ENCODE results near the gene RAI2. TPM values are rescaled to one million over a fixed set of nuclear protein-coding genes. Genes with fewer than 3 reads are reported as not detected.

Gene RAI2
- total RNA-seq, 1 donor from 2014 or later, result 0.63 TPM

GRCh38 chrX:17830211-17830610, 30.9 kb downstream of the RAI2 start:
- DNase-seq (ENCODE audit: low read depth, low spot score), result no peak
- Mint-ChIP-seq H3K36me3 (ENCODE audit: low read depth) (peaks cover 3% of the 10 kb centered on the region), H3K4me3 (no peak overlapping the region), H3K4me1 (peaks cover 9% of the 10 kb centered on the region), H3K9me3 (peaks cover 10% of the 10 kb centered on the region), H3K27me3 (ENCODE audit: low read depth) (peaks cover 2% of the 10 kb centered on the region), H3K27ac (ENCODE audit: unreplicated experiment) (no peak overlapping the region)
- no peak for TF ChIP-seq CTCF (conservative IDR thresholded peaks at IDR 0.05)

GRCh38 chrX:17829566-17829965, 31.5 kb downstream of the RAI2 start:
- Mint-ChIP-seq H3K4me3 (no peak overlapping the region), H3K27me3 (ENCODE audit: low read depth) (peaks cover 2% of the 10 kb centered on the region), H3K27ac (ENCODE audit: unreplicated experiment) (no peak overlapping the region), H3K4me1 (peaks cover 2% of the 10 kb centered on the region), H3K36me3 (ENCODE audit: low read depth) (peaks cover 3% of the 10 kb centered on the region), H3K9me3 (peaks cover 10% of the 10 kb centered on the region)
- no peak for TF ChIP-seq CTCF (conservative IDR thresholded peaks at IDR 0.05)
- DNase-seq (ENCODE audit: low read depth, low spot score), result no peak

DNA sequence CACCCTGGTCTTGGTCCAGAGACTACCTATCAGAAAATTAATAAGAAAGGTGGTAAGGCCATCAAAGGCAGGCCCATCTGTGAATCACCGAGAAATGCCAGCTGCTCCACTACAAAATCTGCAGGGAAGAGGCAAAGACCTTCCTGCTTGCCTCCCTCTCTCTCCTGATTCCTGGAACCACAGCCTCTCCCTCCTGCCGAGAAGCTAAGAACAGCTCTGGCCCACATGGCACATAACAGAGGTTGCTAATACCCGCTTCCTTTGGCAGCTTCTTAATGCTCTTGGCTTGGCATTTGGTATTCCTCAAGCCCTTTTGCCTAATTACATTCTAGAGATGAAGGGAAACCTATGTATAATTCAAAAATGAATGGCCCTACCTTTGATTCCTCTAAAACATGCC, 32.9 kb downstream of the RAI2 start:
- no peak overlapping the region for H3K27ac Mint-ChIP-seq (ENCODE audit: unreplicated experiment)
- H3K4me3 Mint-ChIP-seq, result no peak overlapping the region
- no peaks in the 10 kb centered on the region for H3K4me1 Mint-ChIP-seq
- H3K9me3 Mint-ChIP-seq, result peaks cover 10% of the 10 kb centered on the region
- no peak for DNase-seq (ENCODE audit: low read depth, low spot score)
- H3K36me3 Mint-ChIP-seq (ENCODE audit: low read depth), result peaks cover 3% of the 10 kb centered on the region
- TF ChIP-seq CTCF (conservative IDR thresholded peaks at IDR 0.05), result no peak
- H3K27me3 Mint-ChIP-seq (ENCODE audit: low read depth), result peaks cover 2% of the 10 kb centered on the region

DNA sequence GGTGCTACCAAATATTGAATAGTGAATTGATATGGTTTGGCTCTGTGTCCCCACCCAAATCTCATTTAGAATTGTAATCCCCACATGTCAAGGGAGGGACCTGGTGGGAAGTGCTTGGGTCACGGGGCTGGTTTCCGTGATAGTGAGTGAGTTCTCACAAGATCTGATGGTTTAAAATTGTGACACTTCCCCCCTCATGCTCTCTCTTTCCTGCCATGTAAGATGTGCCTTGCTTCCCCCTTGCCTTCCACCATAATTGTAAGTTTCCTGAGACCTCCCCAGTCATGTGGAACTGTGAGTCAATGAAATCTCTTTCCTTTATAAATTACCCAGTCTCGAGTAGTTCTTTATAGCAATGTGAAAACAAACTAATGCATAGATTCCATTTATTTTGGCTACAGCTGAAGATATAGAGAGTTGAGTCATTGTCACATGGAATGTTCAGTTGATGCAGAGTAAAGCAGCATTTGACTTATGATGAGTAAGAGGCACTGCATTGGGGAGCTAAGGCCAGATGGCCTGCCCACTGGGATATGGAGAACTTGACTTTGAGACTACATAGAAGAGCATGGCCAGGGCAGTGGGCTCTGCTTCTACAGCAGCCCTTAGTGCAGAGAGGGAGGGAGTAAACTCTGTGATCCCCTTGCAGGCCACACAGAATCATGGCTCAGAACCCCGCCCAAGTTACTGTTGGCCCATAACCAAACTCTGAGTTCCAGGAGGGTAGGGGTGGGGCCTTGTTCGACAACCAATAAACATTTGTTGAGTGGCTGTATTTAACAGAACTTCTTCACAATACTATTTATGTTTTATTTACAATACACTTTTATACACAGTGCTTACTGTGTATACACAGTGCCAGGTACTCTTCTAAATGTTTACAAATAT, 34.2 kb downstream of the RAI2 start:
- no peak overlapping the region for H3K27ac Mint-ChIP-seq (ENCODE audit: unreplicated experiment)
- no peak for TF ChIP-seq CTCF (conservative IDR thresholded peaks at IDR 0.05)
- H3K36me3 Mint-ChIP-seq (ENCODE audit: low read depth), result peaks cover 3% of the 10 kb centered on the region
- H3K4me1 Mint-ChIP-seq, result no peaks in the 10 kb centered on the region
- peaks cover 10% of the 10 kb centered on the region for H3K9me3 Mint-ChIP-seq
- DNase-seq (ENCODE audit: low read depth, low spot score), result no peak
- no peak overlapping the region for H3K4me3 Mint-ChIP-seq
- H3K27me3 Mint-ChIP-seq (ENCODE audit: low read depth), result peaks cover 2% of the 10 kb centered on the region

GRCh38 chrX:17824980-17825379, 36.1 kb downstream of the RAI2 start:
- no peak for DNase-seq (ENCODE audit: low read depth, low spot score)
- Mint-ChIP-seq H3K4me1 (no peaks in the 10 kb centered on the region), H3K36me3 (ENCODE audit: low read depth) (peaks cover 3% of the 10 kb centered on the region), H3K27me3 (ENCODE audit: low read depth) (no peaks in the 10 kb centered on the region), H3K9me3 (peaks cover 10% of the 10 kb centered on the region), H3K4me3 (no peak overlapping the region), H3K27ac (ENCODE audit: unreplicated experiment) (no peak overlapping the region)
- TF ChIP-seq CTCF (conservative IDR thresholded peaks at IDR 0.05), result no peak

Measured in neural crest cell (in vitro differentiated cells).